Fibroblast of the aortic adventitia (primary cell): Measurements from ENCODE around the gene TLE2. TPM values are rescaled to one million over a fixed set of nuclear protein-coding genes. Genes with fewer than 3 reads are reported as not detected.

Source experiments
- DNase-seq: peaks from one replicate; pipeline ENCODE4 v3.0.0-alpha.2; 2010; ENCODE audit warnings: low read depth
- H3K4me3 ChIP-seq: 2 replicates; pipeline ENCODE4 v1.5.1; 2011; ENCODE audit warnings: low read depth, mild to moderate bottlenecking, control low read depth, low read length, moderate library complexity
- CTCF ChIP-seq: IDR thresholded peaks from 2 replicates; pipeline ENCODE4 v1.5.1; 2011; ENCODE audit warnings: mild to moderate bottlenecking, low read length, control low read depth, inconsistent platforms; ENCODE audit not compliant: insufficient read depth
- total RNA-seq: library from RNA; depleted of rRNA; stranded (reverse); fragments of >200 nt; gene quantifications from 2 replicates; pipeline ENCODE4 v1.2.3, GENCODE V29; 2012; ENCODE audit warnings: low replicate concordance

TLE2 gene
- total RNA-seq = 5.2 and 12.8 TPM in 2 replicates

- H3K4me3 ChIP-seq = peak within 1 kb of the TSS; percentile 60
- no peak for TF ChIP-seq CTCF
- no peak for DNase-seq
These were observed at the start of gene TLE2 for GRCh38 chr19:3029065-3029923. TSS of gene TLE2 (minus strand) at chr19:3029280. CDS start at chr19:3028904, 376 bp downstream.

- TF ChIP-seq CTCF = peak; percentile 86
- no peak for DNase-seq
- peak overlapping the region; percentile 37 for H3K4me3 ChIP-seq
These were observed 46.7 kb upstream of the TLE2 start for GRCh38 chr19:3075605-3076431.

GRCh38 chr19:3073931-3074595 is 45.0 kb upstream of the TLE2 start:
- no peak overlapping the region for H3K4me3 ChIP-seq
- no peak for DNase-seq
- TF ChIP-seq CTCF = peak; percentile 19

- H3K4me3 ChIP-seq = no peak overlapping the region
- TF ChIP-seq CTCF = no peak
- DNase-seq = peak; percentile 68
These were observed 44.1 kb upstream of the TLE2 start for GRCh38 chr19:3073159-3073563.

- no peak for DNase-seq
- TF ChIP-seq CTCF = no peak
These were observed 42.7 kb upstream of the TLE2 start for GRCh38 chr19:3071768-3072167.

GRCh38 chr19:3068071-3068470 is 39.0 kb upstream of the TLE2 start:
- no peak overlapping the region for H3K4me3 ChIP-seq
- no peak for DNase-seq
- no peak for TF ChIP-seq CTCF

More at GRCh38 chr19:3071768-3072167, 42.7 kb upstream of the TLE2 start:
- no peak overlapping the region for H3K4me3 ChIP-seq
